Nephron progenitor cell (in vitro differentiated cells): ENCODE data around the gene KSR1.

ENCODE experiments used
- DNase-seq: peaks from one replicate; pipeline ENCODE4 v3.0.0; 2021
- H3K27ac Mint-ChIP-seq: 2 replicates; pipeline ENCODE4 v1.8.0; 2021; ENCODE audit warnings: mild to moderate bottlenecking, moderate library complexity, mixed read lengths
- H3K27me3 Mint-ChIP-seq: 2 replicates; pipeline ENCODE4 v1.8.0; 2021; ENCODE audit warnings: mild to moderate bottlenecking, low read depth, mixed read lengths; ENCODE audit not compliant: poor library complexity
- H3K36me3 Mint-ChIP-seq: 2 replicates; pipeline ENCODE4 v1.8.0; 2021; ENCODE audit warnings: low read depth, mixed read lengths
- H3K4me1 Mint-ChIP-seq: 2 replicates; pipeline ENCODE4 v1.8.0; 2021; ENCODE audit warnings: mixed read lengths
- H3K4me3 Mint-ChIP-seq: 2 replicates; pipeline ENCODE4 v1.8.0; 2021; ENCODE audit warnings: mild to moderate bottlenecking, moderate library complexity, mixed read lengths
- H3K9me3 Mint-ChIP-seq: 2 replicates; pipeline ENCODE4 v1.8.0; 2021; ENCODE audit warnings: mild to moderate bottlenecking, moderate library complexity, mixed read lengths
- CTCF ChIP-seq: fragments of 200-600 bp; sonication (generic); IDR thresholded peaks from 2 replicates; pipeline ENCODE4 v1.5.0; 2021; ENCODE audit warnings: antibody characterized with exemption

The KSR1 gene

GRCh38 chr17:27525836-27526603 is 69.8 kb downstream of the KSR1 start:
- H3K27me3 Mint-ChIP-seq: no peaks in the 10 kb centered on the region
- peaks cover 58% of the 10 kb centered on the region for H3K4me1 Mint-ChIP-seq
- H3K4me3 Mint-ChIP-seq: peak overlapping the region; percentile 55
- no peak overlapping the region for H3K27ac Mint-ChIP-seq
- no peaks in the 10 kb centered on the region for H3K36me3 Mint-ChIP-seq
- no peak for TF ChIP-seq CTCF
- DNase-seq: no peak
- H3K9me3 Mint-ChIP-seq: no peaks in the 10 kb centered on the region

- DNase-seq: peak; percentile 30
- no peaks in the 10 kb centered on the region for H3K27me3 Mint-ChIP-seq
- H3K4me3 Mint-ChIP-seq: peak overlapping the region; percentile 55
- H3K27ac Mint-ChIP-seq: no peak overlapping the region
- H3K4me1 Mint-ChIP-seq: peaks cover 62% of the 10 kb centered on the region
- no peaks in the 10 kb centered on the region for H3K36me3 Mint-ChIP-seq
- H3K9me3 Mint-ChIP-seq: no peaks in the 10 kb centered on the region
- no peak for TF ChIP-seq CTCF
Observed at GRCh38 chr17:27526604-27527002, 70.4 kb downstream of the KSR1 start.

GRCh38 chr17:27529230-27529796 is 73.1 kb downstream of the KSR1 start:
- no peak overlapping the region for H3K27ac Mint-ChIP-seq
- no peaks in the 10 kb centered on the region for H3K36me3 Mint-ChIP-seq
- peak overlapping the region; percentile 19 for H3K4me3 Mint-ChIP-seq

GRCh38 chr17:27530764-27531391 is 74.6 kb downstream of the KSR1 start:
- peaks cover 76% of the 10 kb centered on the region for H3K4me1 Mint-ChIP-seq
- no peaks in the 10 kb centered on the region for H3K9me3 Mint-ChIP-seq
- no peak for DNase-seq
- no peaks in the 10 kb centered on the region for H3K36me3 Mint-ChIP-seq
- TF ChIP-seq CTCF: no peak
- peak overlapping the region; percentile 30 for H3K27ac Mint-ChIP-seq
- H3K4me3 Mint-ChIP-seq: no peak overlapping the region
- H3K27me3 Mint-ChIP-seq: no peaks in the 10 kb centered on the region

More at GRCh38 chr17:27529230-27529796, 73.1 kb downstream of the KSR1 start:
- Mint-ChIP-seq H3K4me1 (peaks cover 67% of the 10 kb centered on the region), H3K27me3 (no peaks in the 10 kb centered on the region), H3K9me3 (no peaks in the 10 kb centered on the region)
- DNase-seq: no peak
- TF ChIP-seq CTCF: no peak

- peaks cover 76% of the 10 kb centered on the region for H3K4me1 Mint-ChIP-seq
- H3K4me3 Mint-ChIP-seq: no peak overlapping the region
- H3K36me3 Mint-ChIP-seq: no peaks in the 10 kb centered on the region
- peaks cover 2% of the 10 kb centered on the region for H3K27me3 Mint-ChIP-seq
- no peak overlapping the region for H3K27ac Mint-ChIP-seq
- TF ChIP-seq CTCF: no peak
- no peaks in the 10 kb centered on the region for H3K9me3 Mint-ChIP-seq
- no peak for DNase-seq
Observed at GRCh38 chr17:27531469-27531961, 75.3 kb downstream of the KSR1 start.
